Gastrocnemius medialis (tissue), 4 donors: ENCODE results near the gene EVI5.

Experiments used
- POLR2A ChIP-seq, 2 donors: fragments of 450-650 bp; IDR thresholded peaks; one replicate each; pipeline ENCODE4 v1.6.1; 2017; ENCODE audit warnings: antibody characterized with exemption in 2 of 2, mild to moderate bottlenecking in 2 of 2, moderate library complexity in 2 of 2
- TF ChIP-seq, protein P1 (sequence below), 5 experiments: fragments of 450-650 bp in 3 of 5; fragments of 200-600 bp in 2 of 5; sonication (generic) in 2 of 5; IDR thresholded peaks in 4 of 5; conservative IDR thresholded peaks in 1 of 5; 1 replicate in 4 of 5; 2 replicates in 1 of 5; pipeline ENCODE4 v1.5.1; 2016 to 2019; ENCODE audit warnings: antibody characterized with exemption in 5 of 5, mild to moderate bottlenecking in 3 of 5, moderate library complexity in 3 of 5

DNA sequence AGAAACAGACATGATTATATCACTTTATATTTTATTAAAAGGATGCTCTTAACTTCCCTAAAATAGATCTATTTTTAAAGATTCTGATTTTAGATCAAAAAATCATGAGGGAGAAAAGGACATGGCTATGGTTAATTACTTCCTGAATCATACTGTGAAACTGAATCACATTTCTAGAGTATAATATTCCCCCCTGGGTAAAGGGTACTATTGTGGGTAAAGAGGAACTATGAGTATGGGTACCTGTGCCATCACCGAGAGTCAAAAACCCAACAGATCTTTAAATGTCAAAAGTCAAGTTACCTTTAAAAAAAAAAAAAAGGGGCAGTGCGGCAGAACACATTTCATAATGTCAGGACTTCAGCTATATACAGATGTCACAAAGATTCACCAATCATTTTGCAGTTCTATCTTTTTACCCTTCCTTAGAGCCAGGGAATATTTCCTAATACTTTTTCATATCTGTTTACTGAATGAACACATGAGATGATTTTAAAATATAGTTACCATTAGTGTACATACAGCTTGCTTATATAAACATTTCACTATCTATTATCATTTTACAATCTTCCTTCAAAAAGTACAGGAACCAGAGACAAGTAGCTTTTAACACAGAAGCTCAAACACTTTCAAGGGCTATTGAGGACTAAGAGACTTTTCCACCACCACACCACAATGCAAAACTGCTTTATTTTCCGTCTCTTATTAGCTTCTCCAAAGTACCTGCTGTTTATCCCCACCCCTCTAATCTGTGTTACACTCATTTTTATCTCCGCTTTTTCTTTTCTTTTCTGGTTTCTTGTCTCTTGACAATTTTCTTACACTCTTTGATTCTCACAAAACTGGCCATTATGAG, 45.0 kb downstream of the EVI5 start:
- TF ChIP-seq, protein P1, sequence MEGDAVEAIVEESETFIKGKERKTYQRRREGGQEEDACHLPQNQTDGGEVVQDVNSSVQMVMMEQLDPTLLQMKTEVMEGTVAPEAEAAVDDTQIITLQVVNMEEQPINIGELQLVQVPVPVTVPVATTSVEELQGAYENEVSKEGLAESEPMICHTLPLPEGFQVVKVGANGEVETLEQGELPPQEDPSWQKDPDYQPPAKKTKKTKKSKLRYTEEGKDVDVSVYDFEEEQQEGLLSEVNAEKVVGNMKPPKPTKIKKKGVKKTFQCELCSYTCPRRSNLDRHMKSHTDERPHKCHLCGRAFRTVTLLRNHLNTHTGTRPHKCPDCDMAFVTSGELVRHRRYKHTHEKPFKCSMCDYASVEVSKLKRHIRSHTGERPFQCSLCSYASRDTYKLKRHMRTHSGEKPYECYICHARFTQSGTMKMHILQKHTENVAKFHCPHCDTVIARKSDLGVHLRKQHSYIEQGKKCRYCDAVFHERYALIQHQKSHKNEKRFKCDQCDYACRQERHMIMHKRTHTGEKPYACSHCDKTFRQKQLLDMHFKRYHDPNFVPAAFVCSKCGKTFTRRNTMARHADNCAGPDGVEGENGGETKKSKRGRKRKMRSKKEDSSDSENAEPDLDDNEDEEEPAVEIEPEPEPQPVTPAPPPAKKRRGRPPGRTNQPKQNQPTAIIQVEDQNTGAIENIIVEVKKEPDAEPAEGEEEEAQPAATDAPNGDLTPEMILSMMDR (IDR thresholded peaks at IDR 0.05 in 4 of 5, conservative IDR thresholded peaks at IDR 0.05 in 1 of 5) = no peak
- no peak for TF ChIP-seq POLR2A (IDR thresholded peaks at IDR 0.05)
